Loucy (cell line): Measurements from ENCODE around the gene ZFP62.
A peak's percentile ranks its signal among the peaks of the same experiment; 100 is the strongest.

Source experiments
- H2AFZ ChIP-seq: fragments of 200-600 bp; sonication (generic); 2 replicates; pipeline ENCODE4 v1.6.0; 2016; ENCODE audit warnings: antibody characterized with exemption, mild to moderate bottlenecking, low read length, moderate library complexity
- H3F3A ChIP-seq: fragments of 200-600 bp; 2 replicates; pipeline ENCODE4 v1.6.0; 2016; ENCODE audit warnings: antibody characterized with exemption, low read depth, mild to moderate bottlenecking
- H3K27me3 ChIP-seq: fragments of 200-600 bp; sonication (generic); 2 replicates; pipeline ENCODE4 v1.6.1; 2014; ENCODE audit warnings: low read length, mild to moderate bottlenecking; ENCODE audit not compliant: insufficient read depth, poor library complexity, severe bottlenecking
- H3K36me3 ChIP-seq: fragments of 200-600 bp; sonication (generic); 2 replicates; pipeline ENCODE4 v1.6.1; 2016; ENCODE audit warnings: low read length; ENCODE audit not compliant: insufficient read depth
- H3K4me1 ChIP-seq: fragments of 200-600 bp; sonication (generic); 2 replicates; pipeline ENCODE4 v1.5.1; 2014; ENCODE audit warnings: low read length, mild to moderate bottlenecking; ENCODE audit not compliant: insufficient read depth, poor library complexity, severe bottlenecking
- H3K4me2 ChIP-seq: fragments of 200-600 bp; sonication (generic); 2 replicates; pipeline ENCODE4 v1.6.0; 2014; ENCODE audit warnings: antibody characterized with exemption, low read length, low read depth, mild to moderate bottlenecking; ENCODE audit not compliant: poor library complexity, severe bottlenecking
- H3K4me3 ChIP-seq: fragments of 200-600 bp; sonication (generic); 2 replicates; pipeline ENCODE4 v1.5.1; 2014; ENCODE audit warnings: low read length, mild to moderate bottlenecking, mixed read lengths; ENCODE audit not compliant: poor library complexity, severe bottlenecking
- H3K79me2 ChIP-seq: fragments of 200-600 bp; sonication (generic); 2 replicates; pipeline ENCODE4 v1.6.1; 2014; ENCODE audit warnings: low read length; ENCODE audit not compliant: insufficient read depth
- H3K9ac ChIP-seq: fragments of 200-600 bp; sonication (generic); 2 replicates; pipeline ENCODE4 v1.6.0; 2014; ENCODE audit warnings: mild to moderate bottlenecking, low read depth, low read length, moderate library complexity; ENCODE audit not compliant: poor library complexity, severe bottlenecking
- H3K9me2 ChIP-seq: fragments of 200-600 bp; sonication (generic); replicated peaks from 2 replicates; pipeline ENCODE4 v1.6.1; 2016; ENCODE audit warnings: low read depth, low read length, mixed read lengths
- H3K9me3 ChIP-seq: fragments of 200-600 bp; sonication (generic); 2 replicates; pipeline ENCODE4 v1.6.1; 2014; ENCODE audit warnings: mild to moderate bottlenecking, antibody characterized with exemption, low read length, low read depth; ENCODE audit not compliant: insufficient read depth
- H4K20me1 ChIP-seq: fragments of 200-600 bp; sonication (generic); 2 replicates; pipeline ENCODE4 v1.6.0; 2014; ENCODE audit warnings: antibody characterized with exemption, low read length, mild to moderate bottlenecking; ENCODE audit not compliant: insufficient read depth, poor library complexity, severe bottlenecking
- EZH2phosphoT487 ChIP-seq: fragments of 200-600 bp; IDR thresholded peaks from 2 replicates; pipeline ENCODE4 v1.6.1; 2018; ENCODE audit warnings: antibody characterized with exemption, mild to moderate bottlenecking, moderate library complexity, borderline replicate concordance
- TF ChIP-seq, protein P1 (sequence below): fragments of 200-600 bp; sonication (generic); conservative IDR thresholded peaks from 2 replicates; pipeline ENCODE4 v1.5.1; 2014; ENCODE audit warnings: mild to moderate bottlenecking, antibody characterized with exemption, low read length

ZFP62 gene

DNA sequence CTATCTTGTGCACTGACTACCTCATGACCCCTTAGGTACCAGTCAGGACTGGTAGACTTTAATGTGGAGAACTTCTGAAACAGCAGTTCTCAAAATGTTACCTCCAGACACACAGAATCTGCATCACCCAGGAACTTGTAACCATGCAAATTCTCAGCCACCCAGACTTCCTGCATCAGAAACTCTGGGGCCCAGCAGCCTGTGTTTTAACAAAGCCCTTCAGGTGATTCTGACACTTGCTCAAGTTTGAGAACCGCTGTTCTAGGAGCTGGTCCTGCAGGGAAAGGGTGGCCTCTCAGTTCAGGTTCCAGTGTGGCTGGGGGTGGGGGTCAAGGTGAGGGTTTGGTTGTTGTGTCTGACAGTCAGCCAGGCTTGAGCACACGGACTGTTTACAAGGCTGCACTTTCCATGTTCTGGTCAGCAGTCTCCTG is 28.4 kb downstream of the ZFP62 start:
- H3K36me3 ChIP-seq, result no peaks in the 10 kb centered on the region
- peaks cover 33% of the 10 kb centered on the region for H3K79me2 ChIP-seq
- H3F3A ChIP-seq, result no peaks in the 10 kb centered on the region
- peak overlapping the region; percentile 93 for H3K9ac ChIP-seq
- TF ChIP-seq EZH2phosphoT487, result no peak
- TF ChIP-seq, protein P1, sequence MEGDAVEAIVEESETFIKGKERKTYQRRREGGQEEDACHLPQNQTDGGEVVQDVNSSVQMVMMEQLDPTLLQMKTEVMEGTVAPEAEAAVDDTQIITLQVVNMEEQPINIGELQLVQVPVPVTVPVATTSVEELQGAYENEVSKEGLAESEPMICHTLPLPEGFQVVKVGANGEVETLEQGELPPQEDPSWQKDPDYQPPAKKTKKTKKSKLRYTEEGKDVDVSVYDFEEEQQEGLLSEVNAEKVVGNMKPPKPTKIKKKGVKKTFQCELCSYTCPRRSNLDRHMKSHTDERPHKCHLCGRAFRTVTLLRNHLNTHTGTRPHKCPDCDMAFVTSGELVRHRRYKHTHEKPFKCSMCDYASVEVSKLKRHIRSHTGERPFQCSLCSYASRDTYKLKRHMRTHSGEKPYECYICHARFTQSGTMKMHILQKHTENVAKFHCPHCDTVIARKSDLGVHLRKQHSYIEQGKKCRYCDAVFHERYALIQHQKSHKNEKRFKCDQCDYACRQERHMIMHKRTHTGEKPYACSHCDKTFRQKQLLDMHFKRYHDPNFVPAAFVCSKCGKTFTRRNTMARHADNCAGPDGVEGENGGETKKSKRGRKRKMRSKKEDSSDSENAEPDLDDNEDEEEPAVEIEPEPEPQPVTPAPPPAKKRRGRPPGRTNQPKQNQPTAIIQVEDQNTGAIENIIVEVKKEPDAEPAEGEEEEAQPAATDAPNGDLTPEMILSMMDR, result no peak
- H3K9me2 ChIP-seq, result no peaks in the 10 kb centered on the region
- H3K4me3 ChIP-seq, result peak overlapping the region; percentile 83
- no peaks in the 10 kb centered on the region for H3K27me3 ChIP-seq
- H3K4me1 ChIP-seq, result peaks cover 4% of the 10 kb centered on the region
- H3K4me2 ChIP-seq, result peak overlapping the region; percentile 81
- no peaks in the 10 kb centered on the region for H3K9me3 ChIP-seq
- H4K20me1 ChIP-seq, result no peaks in the 10 kb centered on the region
- no peak overlapping the region for H2AFZ ChIP-seq

DNA sequence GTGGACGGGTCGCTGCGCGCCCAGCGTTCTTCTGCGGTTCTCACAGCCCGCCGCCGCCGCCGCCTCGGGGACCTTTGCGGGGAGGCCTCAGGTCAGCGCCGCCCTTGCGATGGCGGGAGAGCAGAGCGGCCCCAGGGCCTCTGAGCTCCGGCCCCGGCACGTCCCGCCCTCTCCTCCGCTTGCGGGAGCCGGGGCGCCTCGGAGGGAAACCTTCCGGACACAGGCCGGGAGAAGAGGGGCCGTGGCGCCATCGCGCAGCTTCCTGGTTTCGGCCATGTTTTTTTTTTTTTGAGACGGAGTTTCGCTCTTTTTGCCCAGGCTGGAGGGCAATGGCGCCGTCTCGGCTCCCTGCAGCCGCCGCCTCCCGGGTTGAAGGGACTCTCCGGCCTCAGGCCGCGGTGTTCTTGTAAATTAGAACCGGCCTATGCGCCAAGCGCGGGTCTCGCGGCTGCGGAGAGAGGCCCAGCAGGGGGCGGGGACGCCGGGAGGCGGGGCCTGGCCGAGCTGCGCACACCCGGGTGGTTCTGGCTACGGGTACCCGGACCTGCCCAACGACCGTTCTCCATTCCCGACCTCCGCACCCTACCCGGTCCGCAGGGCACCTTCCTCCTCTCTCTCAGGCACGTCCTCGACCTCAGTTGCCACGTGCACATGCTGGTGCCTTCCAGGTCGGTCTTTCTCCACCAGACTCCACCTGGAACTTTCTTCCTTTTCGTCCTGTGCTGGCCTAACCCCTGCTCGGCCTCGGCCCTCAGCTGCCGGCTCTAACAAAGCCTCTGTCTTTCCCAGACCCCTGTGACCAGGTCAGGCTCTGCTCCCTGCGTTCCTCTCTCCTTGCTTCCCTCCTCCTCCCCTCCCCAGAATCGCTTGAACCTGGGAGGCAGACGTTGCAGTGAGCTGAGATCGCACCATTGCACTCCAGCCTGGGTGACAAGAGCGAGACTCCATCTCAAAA is 29.7 kb downstream of the ZFP62 start:
- Histone ChIP-seq H3K4me2 (peak overlapping the region; percentile 81), H3F3A (no peaks in the 10 kb centered on the region), H3K4me1 (peaks cover 4% of the 10 kb centered on the region), H3K36me3 (no peaks in the 10 kb centered on the region), H3K79me2 (peaks cover 33% of the 10 kb centered on the region), H2AFZ (peak overlapping the region; percentile 81), H3K27me3 (no peaks in the 10 kb centered on the region), H3K4me3 (peak overlapping the region; percentile 83), H3K9me2 (no peaks in the 10 kb centered on the region), H3K9me3 (no peaks in the 10 kb centered on the region), H3K9ac (peak overlapping the region; percentile 93), H4K20me1 (no peaks in the 10 kb centered on the region)
- no peak for TF ChIP-seq EZH2phosphoT487
- TF ChIP-seq, protein P1, result no peak

DNA sequence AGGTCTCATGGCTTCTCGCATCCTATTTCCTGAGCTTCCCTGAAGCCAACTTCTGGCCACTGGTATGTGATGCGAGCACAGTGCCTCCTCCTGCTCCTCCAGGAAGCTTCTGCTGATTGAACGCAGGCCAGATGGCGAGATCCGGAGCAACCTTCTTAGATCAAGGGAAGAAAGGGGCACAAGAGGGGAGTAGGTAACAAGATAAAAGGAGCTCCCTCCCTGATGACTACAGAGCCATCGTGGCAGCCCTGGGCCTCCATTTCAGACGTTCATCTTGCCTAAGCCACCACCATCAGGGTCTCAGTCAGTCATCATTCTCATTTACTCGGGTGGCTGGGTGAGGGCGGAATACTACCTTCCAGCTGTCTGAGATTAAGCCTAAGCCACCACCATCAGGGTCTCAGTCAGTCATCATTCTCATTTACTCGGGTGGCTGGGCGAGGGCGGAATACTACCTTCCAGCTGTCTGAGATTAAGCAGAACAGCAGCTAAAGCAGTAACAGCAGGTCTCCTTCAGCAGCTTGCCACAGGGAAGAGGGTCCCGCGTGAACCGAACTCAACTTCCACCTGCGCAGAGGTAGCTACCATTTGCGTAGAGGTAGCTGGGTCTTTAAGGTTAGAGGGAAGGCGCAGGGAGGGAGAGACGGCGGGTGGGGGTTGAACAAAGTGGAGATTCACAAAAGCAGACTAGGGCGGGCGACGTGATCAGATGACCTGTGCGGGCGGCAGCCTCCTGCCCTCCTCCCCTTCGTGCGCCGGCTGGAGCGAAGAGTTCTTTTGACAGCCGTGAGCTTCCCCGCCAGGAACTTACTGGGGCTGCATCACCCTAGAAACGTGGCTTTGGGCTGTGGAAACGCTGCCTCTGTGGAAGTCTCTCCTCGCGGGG is 30.6 kb downstream of the ZFP62 start:
- H3K27me3 ChIP-seq, result no peaks in the 10 kb centered on the region
- TF ChIP-seq, protein P1, result no peak
- no peak for TF ChIP-seq EZH2phosphoT487
- H3K9me3 ChIP-seq, result no peaks in the 10 kb centered on the region
- H3K4me3 ChIP-seq, result peak overlapping the region; percentile 83
- H3K36me3 ChIP-seq, result no peaks in the 10 kb centered on the region
- peaks cover 33% of the 10 kb centered on the region for H3K79me2 ChIP-seq
- H2AFZ ChIP-seq, result peak overlapping the region; percentile 81
- H3F3A ChIP-seq, result no peaks in the 10 kb centered on the region
- H3K4me2 ChIP-seq, result peak overlapping the region; percentile 81
- H3K9me2 ChIP-seq, result no peaks in the 10 kb centered on the region
- H3K9ac ChIP-seq, result peak overlapping the region; percentile 93
- no peaks in the 10 kb centered on the region for H4K20me1 ChIP-seq
- H3K4me1 ChIP-seq, result peaks cover 4% of the 10 kb centered on the region
